ENCODE data around the gene SCRN2.

SCRN2 gene

GRCh38 chr17:47872019-47872650 lies 31.1 kb upstream of the SCRN2 start:
- no peak for DNase-seq (ENCODE audit: low read depth in 2 of 2)

GRCh38 chr17:47871048-47871447 lies 30.0 kb upstream of the SCRN2 start:
- no peak for DNase-seq (ENCODE audit: low read depth in 2 of 2)

GRCh38 chr17:47870056-47870455 lies 29.0 kb upstream of the SCRN2 start:
- DNase-seq (ENCODE audit: low read depth in 2 of 2) = no peak

- no peak for DNase-seq (ENCODE audit: low read depth in 2 of 2)
Observed at GRCh38 chr17:47869114-47869513, 28.0 kb upstream of the SCRN2 start.

GRCh38 chr17:47867813-47868533 lies 26.9 kb upstream of the SCRN2 start:
- no peak for DNase-seq (ENCODE audit: low read depth in 2 of 2)

GRCh38 chr17:47866941-47867340 lies 25.9 kb upstream of the SCRN2 start:
- DNase-seq (ENCODE audit: low read depth in 2 of 2) = no peak

- no peak for DNase-seq (ENCODE audit: low read depth in 2 of 2)
Observed at GRCh38 chr17:47864791-47865216, 23.7 kb upstream of the SCRN2 start.

- no peak for DNase-seq (ENCODE audit: low read depth in 2 of 2)
Observed at GRCh38 chr17:47862621-47863440, 21.8 kb upstream of the SCRN2 start.

GRCh38 chr17:47860386-47860785 lies 19.3 kb upstream of the SCRN2 start:
- DNase-seq (ENCODE audit: low read depth in 2 of 2) = no peak

GRCh38 chr17:47857551-47858455 lies 16.7 kb upstream of the SCRN2 start:
- no peak for DNase-seq (ENCODE audit: low read depth in 2 of 2)

GRCh38 chr17:47856830-47857229 lies 15.8 kb upstream of the SCRN2 start:
- DNase-seq (ENCODE audit: low read depth in 2 of 2) = no peak

GRCh38 chr17:47855737-47856136 lies 14.7 kb upstream of the SCRN2 start:
- DNase-seq (ENCODE audit: low read depth in 2 of 2) = no peak

- no peak for DNase-seq (ENCODE audit: low read depth in 2 of 2)
Observed at GRCh38 chr17:47853616-47854015, 12.5 kb upstream of the SCRN2 start.

- no peak for DNase-seq (ENCODE audit: low read depth in 2 of 2)
Observed at GRCh38 chr17:47852113-47852949, 11.3 kb upstream of the SCRN2 start.

- no peak for DNase-seq (ENCODE audit: low read depth in 2 of 2)
Observed at GRCh38 chr17:47851764-47852112, 10.7 kb upstream of the SCRN2 start.

- peak; percentile 59 to 62 for DNase-seq (ENCODE audit: low read depth in 2 of 2)
Observed at GRCh38 chr17:47850692-47851573, 9.9 kb upstream of the SCRN2 start, which contains the start of gene SP6. TSS of gene SP6 (minus strand) at chr17:47851163. CDS start at chr17:47848429, 2,734 bp downstream.

- DNase-seq (ENCODE audit: low read depth in 2 of 2) = no peak
Observed at GRCh38 chr17:47850373-47850691, 9.3 kb upstream of the SCRN2 start.

- DNase-seq (ENCODE audit: low read depth in 2 of 2) = no peak
Observed at GRCh38 chr17:47848198-47848513, 7.1 kb upstream of the SCRN2 start.

- DNase-seq (ENCODE audit: low read depth in 2 of 2) = no peak
Observed at GRCh38 chr17:47847341-47848197, 6.5 kb upstream of the SCRN2 start.
